Esophagus muscularis mucosa (tissue), 4 donors: ENCODE data around the gene GNS. TPM values are rescaled to one million over a fixed set of nuclear protein-coding genes. Genes with fewer than 3 reads are reported as not detected.

Experiments used
- DNase-seq: peaks from one replicate; pipeline ENCODE4 v3.0.0-alpha.2; 2017; ENCODE audit errors: extremely low spot score
- H3K27ac ChIP-seq, 4 donors: fragments of 200-600 bp; sonication (generic); replicated peaks in 1 of 4; 1 replicate in 3 of 4; 2 replicates in 1 of 4; pipeline ENCODE4 v1.5.1; 2016 to 2019; ENCODE audit warnings: mild to moderate bottlenecking in 1 of 4
- H3K27me3 ChIP-seq, 4 donors: fragments of 200-600 bp; sonication (generic); one replicate each; pipeline versions ENCODE4 v1.5.1 to v1.6.0; 2016 to 2019
- H3K36me3 ChIP-seq, 4 donors: fragments of 200-600 bp; sonication (generic); one replicate each; pipeline ENCODE4 v1.5.1; 2016 to 2019
- H3K4me1 ChIP-seq, 4 donors: fragments of 200-600 bp; sonication (generic); one replicate each; pipeline ENCODE4 v1.5.1; 2016 to 2019
- H3K4me3 ChIP-seq, 4 donors: fragments of 200-600 bp; sonication (generic); 1 replicate in 2 of 4; 2 replicates in 2 of 4; pipeline ENCODE4 v1.5.1; 2016 to 2019; ENCODE audit warnings: mild to moderate bottlenecking in 4 of 4, moderate library complexity in 1 of 4
- H3K9me3 ChIP-seq, 4 donors: fragments of 200-600 bp; sonication (generic); 1 replicate in 3 of 4; 2 replicates in 1 of 4; pipeline ENCODE4 v1.5.1; 2016 to 2019
- CTCF ChIP-seq, 3 experiments: fragments of 200-600 bp in 2 of 3; fragments of 450-650 bp in 1 of 3; sonication (generic) in 2 of 3; IDR thresholded peaks; one replicate each; pipeline ENCODE4 v1.5.1; 2017 to 2019; ENCODE audit warnings: antibody characterized with exemption in 3 of 3, mild to moderate bottlenecking in 2 of 3, moderate library complexity in 1 of 3
- EP300 ChIP-seq: sonication (generic); formaldehyde crosslinking; IDR thresholded peaks from one replicate; pipeline ENCODE4 v1.6.1; 2017; ENCODE audit warnings: antibody characterized with exemption
- POLR2A ChIP-seq: fragments of 450-650 bp; IDR thresholded peaks from one replicate; pipeline ENCODE4 v1.6.1; 2017; ENCODE audit warnings: antibody characterized with exemption, moderate library complexity, mild to moderate bottlenecking, low read depth
- POLR2AphosphoS5 ChIP-seq, 2 donors: sonication (generic); formaldehyde crosslinking; IDR thresholded peaks; one replicate each; pipeline ENCODE4 v1.6.1; 2017; ENCODE audit warnings: antibody characterized with exemption in 2 of 2
- WGBS: methylation state at CpG from one replicate; pipeline ENCODE4 v1.1.5; 2018; 5-methylcytosine and 5-hydroxymethylcytosine counted together
- intact Hi-C: fragments of 100-400 bp; cut with DNase I; formaldehyde crosslinking; loops from one replicate; pipeline ENCODE4 v1.15.1; 2023
- total RNA-seq, 4 donors: library from RNA; depleted of rRNA; stranded (reverse); fragments of >200 nt; gene quantifications; one replicate each; pipeline versions ENCODE4 v1.1.0 to v1.2.1, GENCODE V29; 2016

Gene GNS
- total RNA-seq, 4 donors from 2014 or later: 71.0 to 92.9 (median 89.9) TPM

DNA sequence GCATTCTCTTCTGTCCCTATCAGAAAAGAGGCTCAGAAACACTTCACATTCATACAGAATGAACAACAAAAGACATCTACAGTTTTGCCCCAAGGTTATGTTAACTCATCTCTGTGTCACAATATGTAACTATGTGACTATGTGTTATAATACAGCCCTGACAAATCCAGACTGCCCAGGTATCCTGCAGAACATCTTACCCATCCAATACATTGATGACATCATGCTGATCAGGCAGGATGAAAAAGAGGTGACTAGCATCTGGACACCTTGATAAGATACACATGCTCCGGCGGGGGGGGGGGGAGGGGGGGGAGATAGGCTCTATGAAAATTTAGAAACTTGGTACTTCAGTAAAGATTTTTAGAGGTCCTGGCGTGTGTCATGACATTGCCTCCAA is 8.3 kb upstream of the GNS start:
- Histone ChIP-seq H3K27ac (no peak overlapping the region), H3K4me3 (no peak overlapping the region), H3K9me3 (no peaks in the 10 kb centered on the region), H3K27me3 (no peaks in the 10 kb centered on the region), H3K4me1 (no peaks in the 10 kb centered on the region), H3K36me3 (no peaks in the 10 kb centered on the region)
- no peak for DNase-seq
- TF ChIP-seq POLR2A (no peak), CTCF (IDR thresholded peaks at IDR 0.05) (no peak), EP300 (no peak), POLR2AphosphoS5 (IDR thresholded peaks at IDR 0.05) (no peak)
- WGBS: 72% methylated on average over 3 of the region's 3 CpGs
- intact Hi-C loops: no loop called here

DNA sequence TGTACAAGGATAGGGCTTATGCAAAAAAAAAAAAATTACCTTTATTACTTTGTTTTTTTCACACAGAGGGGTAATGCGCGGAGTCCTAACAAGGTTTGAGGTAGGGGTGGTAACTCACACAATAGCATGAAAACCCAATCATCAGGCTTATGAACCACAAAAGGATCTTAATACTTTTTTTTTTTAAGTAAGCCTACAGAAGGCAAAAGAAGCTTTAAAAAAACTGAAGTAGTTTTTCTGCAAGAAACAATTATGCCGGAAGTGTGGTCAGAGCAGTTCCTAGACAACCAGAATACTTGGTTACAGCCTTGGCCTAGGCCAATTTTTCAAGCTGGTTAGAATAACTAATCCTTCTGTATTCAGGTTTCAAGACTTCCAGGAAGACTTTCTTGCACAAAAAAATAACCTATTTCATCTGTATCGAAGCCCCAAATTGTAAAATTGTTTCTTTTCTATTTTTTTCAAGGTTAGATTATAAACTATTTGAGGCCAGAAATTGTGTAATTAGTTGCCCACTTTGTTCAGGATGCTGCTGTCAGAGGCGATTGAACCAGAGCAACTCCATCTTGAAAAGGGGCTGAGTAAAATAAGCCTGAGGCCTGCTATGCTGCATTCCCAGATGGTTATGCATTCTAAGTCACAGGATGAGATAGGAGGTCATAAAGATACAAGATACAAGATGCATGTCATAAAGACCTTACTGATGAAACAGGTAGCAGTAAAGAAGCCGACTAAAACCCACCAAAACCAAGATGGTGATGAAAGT is 1.8 kb upstream of the GNS start:
- Histone ChIP-seq H3K4me1 (peaks cover 16 to 31% (median 26%) of the 10 kb centered on the region in 4 donors), H3K27ac (no peak overlapping the region), H3K27me3 (no peaks in the 10 kb centered on the region), H3K36me3 (no peaks in the 10 kb centered on the region), H3K9me3 (no peaks in the 10 kb centered on the region), H3K4me3 (no peak overlapping the region)
- intact Hi-C loops: no loop called here
- no peak for TF ChIP-seq CTCF (IDR thresholded peaks at IDR 0.05)
- no peak for TF ChIP-seq EP300
- no peak for TF ChIP-seq POLR2A
- TF ChIP-seq POLR2AphosphoS5 (IDR thresholded peaks at IDR 0.05): no peak
- WGBS: 95% methylated on average over 6 of the region's 6 CpGs
- no peak for DNase-seq

DNA sequence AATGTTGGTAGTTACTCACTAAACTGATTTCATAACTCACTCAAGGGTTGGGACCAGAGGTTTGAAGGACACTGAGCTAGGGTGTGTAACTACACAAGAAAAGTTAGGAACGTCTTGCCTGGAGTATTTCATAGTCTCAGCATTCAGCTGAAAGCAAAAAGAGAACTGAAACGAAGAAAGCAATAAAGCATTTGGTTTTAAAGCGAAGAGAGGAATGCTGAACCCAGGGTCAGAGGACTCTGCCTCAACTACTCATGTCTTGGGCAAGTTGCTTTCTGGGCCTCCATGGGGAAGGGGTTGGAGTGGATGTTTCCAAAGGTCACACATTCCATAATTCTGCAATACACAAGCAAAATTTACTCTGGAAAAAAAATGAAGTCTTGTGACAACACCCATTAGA is 1.4 kb downstream of the GNS start:
- Histone ChIP-seq H3K9me3 (no peaks in the 10 kb centered on the region), H3K4me3 (peak overlapping the region in 1 of 4 donors; percentile 72), H3K27me3 (no peaks in the 10 kb centered on the region), H3K27ac (peak overlapping the region in 2 of 4 donors; percentile 8 to 84), H3K36me3 (peaks cover 0 to 12% (median 6%) of the 10 kb centered on the region in 4 donors), H3K4me1 (peaks cover 16 to 36% (median 33%) of the 10 kb centered on the region in 4 donors)
- DNase-seq: no peak
- intact Hi-C loops: no loop called here
- TF ChIP-seq POLR2A: no peak
- TF ChIP-seq CTCF (IDR thresholded peaks at IDR 0.05): no peak
- no peak for TF ChIP-seq POLR2AphosphoS5 (IDR thresholded peaks at IDR 0.05)
- TF ChIP-seq EP300: no peak
- 57% methylated on average over 3 of the region's 3 CpGs for WGBS

- H3K4me1 ChIP-seq: peaks cover 22 to 36% (median 34%) of the 10 kb centered on the region in 4 donors
- no peak overlapping the region for H3K27ac ChIP-seq
- intact Hi-C loops: no loop called here
- H3K4me3 ChIP-seq: no peak overlapping the region
- peaks cover 0 to 14% (median 11%) of the 10 kb centered on the region in 4 donors for H3K36me3 ChIP-seq
- DNase-seq: no peak
- H3K9me3 ChIP-seq: no peaks in the 10 kb centered on the region
- WGBS: 82% methylated on average over 2 of the region's 2 CpGs
- H3K27me3 ChIP-seq: no peaks in the 10 kb centered on the region
- no peak for TF ChIP-seq EP300
- TF ChIP-seq POLR2AphosphoS5 (IDR thresholded peaks at IDR 0.05): no peak
- no peak for TF ChIP-seq CTCF (IDR thresholded peaks at IDR 0.05)
- TF ChIP-seq POLR2A: no peak
Measured at GRCh38 chr12:64756376-64756775, 2.8 kb downstream of the GNS start.

DNA sequence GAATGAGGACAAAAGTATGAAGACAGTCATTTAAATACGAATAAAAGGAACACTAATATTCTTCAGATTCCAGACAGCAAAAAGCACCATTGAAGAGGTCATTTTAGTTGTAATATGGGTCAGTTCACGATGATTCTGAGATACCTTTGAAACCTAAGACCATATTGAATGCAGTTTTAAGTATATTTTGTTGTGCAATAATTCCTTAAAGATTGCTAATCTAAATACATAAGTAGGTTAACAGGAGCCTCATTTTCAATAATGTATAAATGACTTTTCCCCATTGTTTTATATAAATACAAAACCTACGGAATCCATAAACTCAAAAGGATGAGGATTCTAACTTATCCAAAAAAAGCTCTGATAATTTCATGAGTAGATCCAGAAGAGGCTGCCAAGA is 5.8 kb downstream of the GNS start:
- H3K4me1 ChIP-seq: peaks cover 15 to 24% (median 23%) of the 10 kb centered on the region in 4 donors
- peaks cover 9 to 39% (median 29%) of the 10 kb centered on the region in 4 donors for H3K36me3 ChIP-seq
- no peak overlapping the region for H3K4me3 ChIP-seq
- no peaks in the 10 kb centered on the region for H3K9me3 ChIP-seq
- intact Hi-C loops: no loop called here
- H3K27me3 ChIP-seq: no peaks in the 10 kb centered on the region
- 87% methylated on average over 3 of the region's 3 CpGs for WGBS
- H3K27ac ChIP-seq: peak overlapping the region in 1 of 4 donors; percentile 20
- TF ChIP-seq CTCF (IDR thresholded peaks at IDR 0.05): no peak
- TF ChIP-seq EP300: no peak
- no peak for TF ChIP-seq POLR2A
- TF ChIP-seq POLR2AphosphoS5 (IDR thresholded peaks at IDR 0.05): no peak
- no peak for DNase-seq
